HL-60 (cell line): ENCODE results near the gene CHST11.

Experiments
- DNase-seq, 2 experiments: peaks; one replicate each; pipeline ENCODE4 v3.0.0-alpha.2; 2010 to 2020; ENCODE audit warnings: low read depth in 1 of 2, low spot score in 1 of 2
- H3K27ac ChIP-seq: fragments of 250-450 bp; sonication (Bioruptor Pico); replicated peaks from 2 replicates; pipeline ENCODE4 v1.5.1; 2020; ENCODE audit warnings: mild to moderate bottlenecking, moderate library complexity
- H3K27me3 ChIP-seq: fragments of 250-450 bp; sonication (Bioruptor Pico); 2 replicates; pipeline ENCODE4 v1.5.1; 2021; ENCODE audit warnings: mild to moderate bottlenecking, moderate library complexity; ENCODE audit not compliant: insufficient read depth, poor library complexity, severe bottlenecking
- H3K4me3 ChIP-seq: replicated peaks from 2 replicates; pipeline ENCODE4 v1.5.1; 2011; ENCODE audit warnings: mild to moderate bottlenecking, control low read depth, low read length; ENCODE audit not compliant: insufficient read depth
- GABPA ChIP-seq: IDR thresholded peaks from 2 replicates; pipeline ENCODE4 v1.6.1; 2012; ENCODE audit warnings: low read depth
- POLR2AphosphoS5 ChIP-seq: IDR thresholded peaks from 2 replicates; pipeline ENCODE4 v1.6.1; 2012; ENCODE audit warnings: low read depth
- SPI1 ChIP-seq: IDR thresholded peaks from 2 replicates; pipeline ENCODE4 v1.6.1; 2012; ENCODE audit warnings: low read depth, mild to moderate bottlenecking, borderline replicate concordance
- TF ChIP-seq, protein P1 (sequence below): IDR thresholded peaks from one replicate; pipeline ENCODE4 v1.5.1; 2011; ENCODE audit warnings: low read length, control low read depth, inconsistent platforms; ENCODE audit not compliant: insufficient read depth
- TF ChIP-seq, protein P2 (sequence below): IDR thresholded peaks from 2 replicates; pipeline ENCODE4 v1.6.1; 2012; ENCODE audit warnings: low read depth; ENCODE audit not compliant: insufficient replicate concordance

The CHST11 gene

DNA sequence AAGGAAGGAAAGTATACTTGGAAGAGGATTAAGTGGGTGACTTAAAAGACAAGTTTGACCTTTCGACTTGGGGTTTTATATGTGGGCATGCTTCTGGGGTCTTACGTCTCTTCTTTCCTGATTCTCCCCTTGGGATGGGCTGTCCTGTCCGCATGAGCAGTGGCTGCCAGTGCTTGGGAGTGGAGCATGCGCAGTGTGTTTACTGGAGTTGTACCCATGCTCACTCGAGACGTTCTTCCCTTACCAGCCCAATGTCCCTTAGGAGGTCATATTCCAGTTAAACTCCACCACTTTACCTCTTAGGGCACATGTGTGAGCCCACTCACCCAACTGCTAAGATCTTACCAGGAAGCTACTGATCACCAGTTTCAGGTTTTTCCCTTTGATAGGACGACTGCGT lies 20.0 kb upstream of the CHST11 start:
- TF ChIP-seq, protein P1, sequence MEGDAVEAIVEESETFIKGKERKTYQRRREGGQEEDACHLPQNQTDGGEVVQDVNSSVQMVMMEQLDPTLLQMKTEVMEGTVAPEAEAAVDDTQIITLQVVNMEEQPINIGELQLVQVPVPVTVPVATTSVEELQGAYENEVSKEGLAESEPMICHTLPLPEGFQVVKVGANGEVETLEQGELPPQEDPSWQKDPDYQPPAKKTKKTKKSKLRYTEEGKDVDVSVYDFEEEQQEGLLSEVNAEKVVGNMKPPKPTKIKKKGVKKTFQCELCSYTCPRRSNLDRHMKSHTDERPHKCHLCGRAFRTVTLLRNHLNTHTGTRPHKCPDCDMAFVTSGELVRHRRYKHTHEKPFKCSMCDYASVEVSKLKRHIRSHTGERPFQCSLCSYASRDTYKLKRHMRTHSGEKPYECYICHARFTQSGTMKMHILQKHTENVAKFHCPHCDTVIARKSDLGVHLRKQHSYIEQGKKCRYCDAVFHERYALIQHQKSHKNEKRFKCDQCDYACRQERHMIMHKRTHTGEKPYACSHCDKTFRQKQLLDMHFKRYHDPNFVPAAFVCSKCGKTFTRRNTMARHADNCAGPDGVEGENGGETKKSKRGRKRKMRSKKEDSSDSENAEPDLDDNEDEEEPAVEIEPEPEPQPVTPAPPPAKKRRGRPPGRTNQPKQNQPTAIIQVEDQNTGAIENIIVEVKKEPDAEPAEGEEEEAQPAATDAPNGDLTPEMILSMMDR: no peak
- TF ChIP-seq POLR2AphosphoS5 (no peak), GABPA (no peak), SPI1 (no peak)
- TF ChIP-seq, protein P2, sequence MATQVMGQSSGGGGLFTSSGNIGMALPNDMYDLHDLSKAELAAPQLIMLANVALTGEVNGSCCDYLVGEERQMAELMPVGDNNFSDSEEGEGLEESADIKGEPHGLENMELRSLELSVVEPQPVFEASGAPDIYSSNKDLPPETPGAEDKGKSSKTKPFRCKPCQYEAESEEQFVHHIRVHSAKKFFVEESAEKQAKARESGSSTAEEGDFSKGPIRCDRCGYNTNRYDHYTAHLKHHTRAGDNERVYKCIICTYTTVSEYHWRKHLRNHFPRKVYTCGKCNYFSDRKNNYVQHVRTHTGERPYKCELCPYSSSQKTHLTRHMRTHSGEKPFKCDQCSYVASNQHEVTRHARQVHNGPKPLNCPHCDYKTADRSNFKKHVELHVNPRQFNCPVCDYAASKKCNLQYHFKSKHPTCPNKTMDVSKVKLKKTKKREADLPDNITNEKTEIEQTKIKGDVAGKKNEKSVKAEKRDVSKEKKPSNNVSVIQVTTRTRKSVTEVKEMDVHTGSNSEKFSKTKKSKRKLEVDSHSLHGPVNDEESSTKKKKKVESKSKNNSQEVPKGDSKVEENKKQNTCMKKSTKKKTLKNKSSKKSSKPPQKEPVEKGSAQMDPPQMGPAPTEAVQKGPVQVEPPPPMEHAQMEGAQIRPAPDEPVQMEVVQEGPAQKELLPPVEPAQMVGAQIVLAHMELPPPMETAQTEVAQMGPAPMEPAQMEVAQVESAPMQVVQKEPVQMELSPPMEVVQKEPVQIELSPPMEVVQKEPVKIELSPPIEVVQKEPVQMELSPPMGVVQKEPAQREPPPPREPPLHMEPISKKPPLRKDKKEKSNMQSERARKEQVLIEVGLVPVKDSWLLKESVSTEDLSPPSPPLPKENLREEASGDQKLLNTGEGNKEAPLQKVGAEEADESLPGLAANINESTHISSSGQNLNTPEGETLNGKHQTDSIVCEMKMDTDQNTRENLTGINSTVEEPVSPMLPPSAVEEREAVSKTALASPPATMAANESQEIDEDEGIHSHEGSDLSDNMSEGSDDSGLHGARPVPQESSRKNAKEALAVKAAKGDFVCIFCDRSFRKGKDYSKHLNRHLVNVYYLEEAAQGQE: no peak
- no peak overlapping the region for H3K4me3 ChIP-seq
- no peaks in the 10 kb centered on the region for H3K27me3 ChIP-seq
- DNase-seq: no peak
- no peak overlapping the region for H3K27ac ChIP-seq

DNA sequence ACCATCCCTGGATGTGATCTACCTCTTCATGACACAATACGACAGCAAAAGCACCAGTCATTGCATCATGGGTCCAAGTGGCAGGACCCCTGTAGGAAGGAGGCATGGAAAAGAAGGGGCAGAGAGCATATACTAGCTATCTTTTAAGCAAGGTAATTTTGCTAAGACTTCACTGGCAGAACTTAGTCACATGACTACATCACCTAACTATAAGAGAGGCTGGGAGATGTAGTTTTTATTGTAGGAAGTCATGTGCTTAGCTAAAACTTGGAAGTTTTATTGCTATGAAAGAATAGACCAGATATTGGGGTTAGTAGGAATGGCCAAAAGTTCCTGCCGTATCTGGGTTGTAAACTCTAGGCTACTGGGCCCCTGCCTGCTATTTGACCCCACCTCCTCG lies 18.6 kb upstream of the CHST11 start:
- no peak overlapping the region for H3K27ac ChIP-seq
- no peak overlapping the region for H3K4me3 ChIP-seq
- no peak for DNase-seq
- TF ChIP-seq GABPA (no peak), POLR2AphosphoS5 (no peak), SPI1 (no peak)
- TF ChIP-seq, protein P1: no peak
- TF ChIP-seq, protein P2: no peak
- H3K27me3 ChIP-seq: no peaks in the 10 kb centered on the region

DNA sequence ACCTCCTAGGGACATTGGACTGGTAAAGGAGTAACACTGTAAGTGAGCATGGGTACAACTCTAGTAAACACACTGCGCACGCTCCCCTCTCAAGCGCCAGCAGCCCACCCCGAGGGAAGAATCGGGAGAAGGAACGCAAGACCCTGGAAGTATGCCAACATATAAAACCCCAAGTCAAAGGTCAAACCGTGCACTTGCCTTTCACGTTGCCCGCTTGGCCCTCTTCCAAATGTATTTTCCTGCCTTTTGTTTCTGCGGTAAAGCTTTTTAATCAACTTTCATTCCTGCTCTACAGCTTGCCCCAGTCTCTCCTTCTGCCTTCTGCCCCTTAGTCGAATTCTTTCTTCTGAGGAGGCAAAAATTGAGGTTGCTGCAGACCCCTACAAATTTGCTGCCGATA lies 17.6 kb upstream of the CHST11 start:
- Histone ChIP-seq H3K4me3 (no peak overlapping the region), H3K27me3 (no peaks in the 10 kb centered on the region), H3K27ac (no peak overlapping the region)
- TF ChIP-seq GABPA (no peak), POLR2AphosphoS5 (no peak)
- TF ChIP-seq, protein P1: no peak
- DNase-seq: no peak

DNA sequence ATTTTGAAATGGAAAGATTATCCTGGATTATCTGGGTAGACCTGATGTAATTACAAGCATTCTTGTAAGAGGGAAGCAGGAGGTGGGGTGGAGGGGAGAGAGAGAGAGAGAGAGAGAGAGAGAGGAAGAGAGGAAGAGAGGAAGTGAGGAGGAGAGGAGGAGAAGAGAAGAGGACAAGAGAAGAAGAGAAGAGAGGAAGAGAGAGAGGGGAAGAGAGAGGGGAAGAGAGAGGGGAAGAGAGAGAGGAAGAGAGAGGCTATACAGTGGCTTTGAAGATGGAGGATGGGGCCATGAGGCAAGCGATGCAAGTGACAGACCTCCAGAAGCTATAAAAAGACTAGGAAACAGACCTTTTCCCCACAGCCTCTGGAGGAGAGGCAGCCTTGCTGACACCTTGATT lies 13.7 kb upstream of the CHST11 start:
- TF ChIP-seq POLR2AphosphoS5 (no peak), GABPA (no peak), SPI1 (peak; percentile 26; the same call in 1 of the 2 replicates)
- TF ChIP-seq, protein P2: no peak
- TF ChIP-seq, protein P1: no peak
- peak in 1 of 2 experiments; percentile 54 for DNase-seq
- H3K27me3 ChIP-seq: no peaks in the 10 kb centered on the region
- no peak overlapping the region for H3K27ac ChIP-seq
- no peak overlapping the region for H3K4me3 ChIP-seq
